HCT116 (cell line): ENCODE measurements around the gene RGS17.

Experiments
- CTCF ChIP-seq, 3 experiments: fragments of 200-600 bp in 1 of 3; sonication (generic) in 1 of 3; IDR thresholded peaks in 2 of 3; conservative IDR thresholded peaks in 1 of 3; 2 replicates each; pipeline ENCODE4 v1.5.1; 2012 to 2017; ENCODE audit warnings: low read depth in 2 of 3, low read length in 2 of 3, antibody characterized with exemption in 1 of 3, borderline replicate concordance in 1 of 3, control low read depth in 1 of 3, mild to moderate bottlenecking in 1 of 3, mixed read lengths in 1 of 3, mixed run types in 1 of 3, moderate library complexity in 1 of 3; ENCODE audit not compliant: insufficient read depth in 1 of 3
- SP1 ChIP-seq: IDR thresholded peaks from 2 replicates; pipeline ENCODE4 v1.6.1; 2012; ENCODE audit warnings: low read depth

GRCh38 chr6:153070756-153071155 is 60.3 kb downstream of the RGS17 start:
- no peak for TF ChIP-seq SP1
- no peak for TF ChIP-seq CTCF (IDR thresholded peaks at IDR 0.05 in 2 of 3, conservative IDR thresholded peaks at IDR 0.05 in 1 of 3; ENCODE audit: borderline replicate concordance in 1 of 3, insufficient read depth in 1 of 3, low read depth in 2 of 3, low read length in 2 of 3)
